NOMO-1 (cell line): ENCODE results near the gene PLP2.
"Not testable (repeated sequence)": the region's sequence is repeated elsewhere in the genome, so short reads cannot be mapped to it uniquely, and the experiment has no call there.

Experiments
- DNase-seq, 2 experiments: peaks; one replicate each; lab custom pipeline; 2025; ENCODE audit not compliant: unreplicated experiment in 2 of 2; lab: John Stamatoyannopoulos, UW

PLP2 gene

GRCh38 chrX:49171752-49172279, at the start of gene PLP2:
Gene PLP2, plus strand, starts transcription at chrX:49171898. Its CDS starts 103 bp downstream, at chrX:49172001.
- peak; percentile 36 to 41 for DNase-seq

- DNase-seq, result no peak
Measured at GRCh38 chrX:49122499-49122898, 49.2 kb upstream of the PLP2 start.

- DNase-seq, result peak; percentile 13 to 32
Measured at GRCh38 chrX:49127742-49128258, 43.9 kb upstream of the PLP2 start.

GRCh38 chrX:49129427-49129826, 42.3 kb upstream of the PLP2 start:
- DNase-seq, result peak; percentile 57 to 62

- DNase-seq, result not testable (repeated sequence)
Measured at GRCh38 chrX:49132275-49132674, 39.4 kb upstream of the PLP2 start.

- DNase-seq, result no peak
Measured at GRCh38 chrX:49133759-49134158, 37.9 kb upstream of the PLP2 start.

GRCh38 chrX:49137492-49137891, 34.2 kb upstream of the PLP2 start:
- DNase-seq, result no peak

GRCh38 chrX:49139713-49140112, 32.0 kb upstream of the PLP2 start:
- DNase-seq, result no peak

GRCh38 chrX:49142264-49142663, 29.4 kb upstream of the PLP2 start:
- DNase-seq, result not testable (repeated sequence)

GRCh38 chrX:49143154-49143553, 28.5 kb upstream of the PLP2 start:
- DNase-seq, result not testable (repeated sequence)

GRCh38 chrX:49147282-49147681, 24.4 kb upstream of the PLP2 start:
- DNase-seq, result no peak

GRCh38 chrX:49147936-49148335, 23.8 kb upstream of the PLP2 start:
- DNase-seq, result no peak

GRCh38 chrX:49148390-49149100, 23.2 kb upstream of the PLP2 start:
- DNase-seq, result not testable (repeated sequence)

GRCh38 chrX:49149291-49149690, 22.4 kb upstream of the PLP2 start:
- not testable (repeated sequence) for DNase-seq

- no peak for DNase-seq
Measured at GRCh38 chrX:49153467-49153866, 18.2 kb upstream of the PLP2 start.

GRCh38 chrX:49155243-49155899, 16.3 kb upstream of the PLP2 start:
- DNase-seq, result peak; percentile 85 to 90

GRCh38 chrX:49155900-49156837, 15.5 kb upstream of the PLP2 start:
- DNase-seq, result peak; percentile 63 to 78

- no peak for DNase-seq
Measured at GRCh38 chrX:49157194-49157593, 14.5 kb upstream of the PLP2 start.

- DNase-seq, result no peak
Measured at GRCh38 chrX:49160908-49161307, 10.8 kb upstream of the PLP2 start.

GRCh38 chrX:49161632-49162031, 10.1 kb upstream of the PLP2 start:
- no peak for DNase-seq

- DNase-seq, result no peak
Measured at GRCh38 chrX:49162620-49163019, 9.1 kb upstream of the PLP2 start, which contains the start of gene MAGIX. Gene MAGIX, plus strand, starts transcription at chrX:49162758. Its CDS starts 132 bp downstream, at chrX:49162890.
